Measurements from ENCODE around the gene MDN1.
A peak's percentile ranks its signal among the peaks of the same experiment; 100 is the strongest.
"Not testable (repeated sequence)": the region's sequence is repeated elsewhere in the genome, so short reads cannot be mapped to it uniquely, and the experiment has no call there.

MDN1 gene, protein sequence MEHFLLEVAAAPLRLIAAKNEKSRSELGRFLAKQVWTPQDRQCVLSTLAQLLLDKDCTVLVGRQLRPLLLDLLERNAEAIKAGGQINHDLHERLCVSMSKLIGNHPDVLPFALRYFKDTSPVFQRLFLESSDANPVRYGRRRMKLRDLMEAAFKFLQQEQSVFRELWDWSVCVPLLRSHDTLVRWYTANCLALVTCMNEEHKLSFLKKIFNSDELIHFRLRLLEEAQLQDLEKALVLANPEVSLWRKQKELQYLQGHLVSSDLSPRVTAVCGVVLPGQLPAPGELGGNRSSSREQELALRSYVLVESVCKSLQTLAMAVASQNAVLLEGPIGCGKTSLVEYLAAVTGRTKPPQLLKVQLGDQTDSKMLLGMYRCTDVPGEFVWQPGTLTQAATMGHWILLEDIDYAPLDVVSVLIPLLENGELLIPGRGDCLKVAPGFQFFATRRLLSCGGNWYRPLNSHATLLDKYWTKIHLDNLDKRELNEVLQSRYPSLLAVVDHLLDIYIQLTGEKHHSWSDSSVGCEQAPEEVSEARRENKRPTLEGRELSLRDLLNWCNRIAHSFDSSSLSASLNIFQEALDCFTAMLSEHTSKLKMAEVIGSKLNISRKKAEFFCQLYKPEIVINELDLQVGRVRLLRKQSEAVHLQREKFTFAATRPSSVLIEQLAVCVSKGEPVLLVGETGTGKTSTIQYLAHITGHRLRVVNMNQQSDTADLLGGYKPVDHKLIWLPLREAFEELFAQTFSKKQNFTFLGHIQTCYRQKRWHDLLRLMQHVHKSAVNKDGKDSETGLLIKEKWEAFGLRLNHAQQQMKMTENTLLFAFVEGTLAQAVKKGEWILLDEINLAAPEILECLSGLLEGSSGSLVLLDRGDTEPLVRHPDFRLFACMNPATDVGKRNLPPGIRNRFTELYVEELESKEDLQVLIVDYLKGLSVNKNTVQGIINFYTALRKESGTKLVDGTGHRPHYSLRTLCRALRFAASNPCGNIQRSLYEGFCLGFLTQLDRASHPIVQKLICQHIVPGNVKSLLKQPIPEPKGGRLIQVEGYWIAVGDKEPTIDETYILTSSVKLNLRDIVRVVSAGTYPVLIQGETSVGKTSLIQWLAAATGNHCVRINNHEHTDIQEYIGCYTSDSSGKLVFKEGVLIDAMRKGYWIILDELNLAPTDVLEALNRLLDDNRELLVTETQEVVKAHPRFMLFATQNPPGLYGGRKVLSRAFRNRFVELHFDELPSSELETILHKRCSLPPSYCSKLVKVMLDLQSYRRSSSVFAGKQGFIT (N-terminal part only)

DNA sequence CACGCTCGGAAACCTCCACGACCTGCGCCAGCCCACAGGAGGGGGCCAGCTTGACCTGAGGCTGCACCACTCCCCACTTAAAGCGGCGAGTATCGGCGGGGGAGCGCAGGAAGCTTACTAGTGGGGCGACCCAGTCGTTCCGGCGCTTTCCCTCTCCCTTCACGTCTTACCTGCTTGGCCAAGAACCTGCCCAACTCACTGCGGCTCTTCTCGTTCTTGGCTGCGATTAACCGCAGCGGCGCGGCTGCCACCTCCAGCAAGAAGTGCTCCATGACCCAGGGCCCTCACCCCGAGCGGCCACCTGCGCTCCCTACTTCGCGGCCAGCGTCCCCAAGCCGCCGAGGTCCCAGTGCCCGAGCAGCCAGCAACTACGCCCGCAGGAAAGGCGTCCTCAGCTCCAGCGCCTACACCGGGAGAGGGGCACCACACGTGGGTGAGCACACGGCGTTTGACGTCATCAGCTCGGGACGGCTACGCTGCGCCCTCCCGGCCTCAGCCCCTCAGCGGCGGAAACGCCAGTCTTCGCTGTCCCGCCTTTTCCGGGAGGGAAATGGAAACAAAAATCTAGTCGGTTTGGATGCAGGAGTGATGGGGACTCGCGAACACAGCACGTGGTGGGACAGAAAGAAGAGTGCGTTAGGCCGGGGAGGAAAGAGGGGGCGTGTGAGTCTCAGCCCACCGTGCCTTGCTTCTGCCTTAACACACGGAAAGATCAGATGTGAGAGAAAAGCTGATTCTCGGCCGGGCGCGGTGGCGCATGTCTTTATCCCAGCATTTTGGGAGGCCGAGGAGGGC is at the start of gene MDN1:
TSS of gene MDN1 (minus strand) at position 459 of the 795 bp plus-strand sequence. CDS start at position 272, 187 bp downstream.
- DNase-seq (ENCODE audit: low read depth in 2 of 2), result peak; percentile 78 to 88

DNA sequence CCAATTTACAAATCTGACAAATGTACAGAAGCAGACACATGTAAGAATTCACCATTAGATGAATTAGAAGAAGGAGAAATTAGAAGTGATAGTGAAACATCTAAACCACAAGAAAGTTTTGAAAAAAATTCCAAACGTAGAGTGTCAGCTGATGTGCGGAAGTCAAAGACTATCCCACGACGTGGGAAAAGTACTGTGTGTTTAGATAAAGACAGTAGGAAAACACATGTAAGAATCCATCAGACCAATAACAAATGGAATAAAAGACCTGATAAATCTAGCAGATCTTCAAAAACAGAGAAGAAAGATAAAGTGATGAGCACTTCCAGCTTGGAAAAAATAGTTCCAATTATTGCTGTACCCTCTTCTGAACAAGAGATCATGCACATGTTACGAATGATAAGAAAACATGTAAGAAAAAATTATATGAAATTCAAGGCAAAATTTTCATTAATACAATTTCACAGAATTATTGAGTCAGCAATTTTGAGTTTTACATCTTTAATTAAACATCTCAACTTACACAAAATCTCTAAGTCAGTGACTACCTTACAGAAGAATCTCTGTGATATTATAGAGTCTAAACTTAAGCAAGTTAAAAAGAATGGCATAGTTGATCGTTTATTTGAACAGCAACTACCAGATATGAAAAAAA is 46.6 kb upstream of the MDN1 start:
- no peak for DNase-seq (ENCODE audit: low read depth in 2 of 2)

DNA sequence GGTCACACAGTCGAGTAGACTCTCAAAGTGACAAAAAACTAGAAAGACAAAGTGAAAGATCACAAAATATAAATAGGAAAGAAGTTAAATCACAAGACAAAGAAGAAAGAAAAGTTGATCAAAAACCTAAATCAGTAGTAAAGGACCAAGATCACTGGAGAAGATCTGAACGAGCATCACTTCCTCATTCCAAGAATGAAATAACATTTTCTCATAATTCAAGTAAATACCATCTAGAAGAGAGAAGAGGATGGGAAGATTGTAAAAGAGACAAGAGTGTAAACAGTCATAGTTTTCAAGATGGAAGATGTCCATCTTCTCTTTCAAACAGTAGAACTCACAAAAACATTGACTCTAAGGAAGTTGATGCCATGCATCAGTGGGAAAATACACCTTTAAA is 43.1 kb upstream of the MDN1 start:
- no peak for DNase-seq (ENCODE audit: low read depth in 2 of 2)

DNA sequence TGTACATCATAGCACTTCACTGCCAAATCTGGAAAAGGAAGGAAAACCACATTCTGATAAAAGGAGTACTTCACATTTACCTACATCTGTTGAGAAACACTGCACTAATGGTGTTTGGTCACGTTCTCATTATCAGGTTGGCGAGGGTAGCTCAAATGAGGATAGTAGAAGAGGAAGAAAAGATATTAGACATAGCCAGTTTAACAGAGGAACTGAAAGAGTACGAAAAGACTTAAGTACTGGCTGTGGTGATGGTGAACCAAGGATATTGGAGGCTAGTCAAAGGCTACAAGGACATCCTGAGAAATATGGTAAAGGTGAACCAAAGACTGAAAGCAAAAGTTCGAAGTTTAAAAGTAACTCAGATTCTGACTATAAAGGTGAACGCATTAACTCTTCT is 42.7 kb upstream of the MDN1 start:
- no peak for DNase-seq (ENCODE audit: low read depth in 2 of 2)

DNA sequence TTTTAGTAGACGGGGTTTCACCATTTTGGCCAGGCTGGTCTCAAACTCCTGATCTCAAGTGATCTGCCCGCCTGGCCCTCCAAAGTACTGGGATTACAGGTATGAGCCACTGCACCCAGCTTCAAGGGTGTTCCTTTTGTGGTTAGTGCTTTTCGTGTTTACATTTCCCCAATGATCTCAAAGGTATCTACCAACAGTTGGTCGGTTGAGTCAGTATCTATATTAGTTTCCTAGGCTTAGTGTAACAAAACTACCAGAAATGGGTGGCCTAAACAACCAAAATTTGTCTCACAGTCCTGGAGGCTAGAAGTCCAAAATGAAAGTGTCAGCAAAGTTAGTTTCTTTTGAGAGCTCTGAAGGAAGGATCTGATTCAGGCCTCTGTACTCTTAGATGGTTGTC is 40.1 kb upstream of the MDN1 start:
- DNase-seq (ENCODE audit: low read depth in 2 of 2), result no peak

DNA sequence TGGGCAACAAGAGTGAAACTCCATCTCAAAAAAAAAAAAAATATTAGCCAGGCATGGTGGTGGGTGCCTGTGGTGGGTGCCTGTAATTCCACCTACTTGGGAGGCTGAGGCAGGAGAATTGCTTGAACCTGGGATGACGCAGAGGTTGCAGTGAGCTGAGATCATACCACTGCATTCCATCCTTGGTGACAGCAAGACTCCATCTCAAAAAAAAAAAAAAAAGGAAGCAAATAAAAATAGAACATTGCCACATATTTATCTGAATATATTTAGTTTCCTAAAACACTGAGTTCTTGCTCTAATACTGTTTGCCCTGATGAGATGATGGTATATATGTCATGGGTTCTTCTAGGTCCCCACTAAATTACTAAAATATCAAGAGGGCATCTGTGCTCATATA is 38.4 kb upstream of the MDN1 start:
- DNase-seq (ENCODE audit: low read depth in 2 of 2), result no peak

DNA sequence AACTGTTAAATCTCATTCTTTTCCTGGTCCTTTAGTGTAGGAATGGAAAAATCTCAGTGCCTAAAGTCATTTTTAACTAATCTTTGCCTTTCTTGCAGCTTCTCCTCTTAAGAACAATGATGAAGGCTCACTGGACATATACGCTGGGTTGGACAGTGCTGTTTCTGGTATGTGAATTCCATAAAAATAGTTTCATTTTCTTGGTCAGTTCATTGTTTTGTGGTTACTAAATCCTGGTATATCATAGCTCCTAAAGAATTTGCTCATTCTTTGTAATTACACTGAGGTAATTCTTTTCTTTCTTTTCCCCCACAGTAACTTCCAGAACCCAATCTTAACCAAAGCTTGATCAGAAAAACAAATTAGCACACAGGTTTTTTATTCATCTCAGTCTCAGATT is 33.5 kb upstream of the MDN1 start:
- DNase-seq (ENCODE audit: low read depth in 2 of 2), result no peak

DNA sequence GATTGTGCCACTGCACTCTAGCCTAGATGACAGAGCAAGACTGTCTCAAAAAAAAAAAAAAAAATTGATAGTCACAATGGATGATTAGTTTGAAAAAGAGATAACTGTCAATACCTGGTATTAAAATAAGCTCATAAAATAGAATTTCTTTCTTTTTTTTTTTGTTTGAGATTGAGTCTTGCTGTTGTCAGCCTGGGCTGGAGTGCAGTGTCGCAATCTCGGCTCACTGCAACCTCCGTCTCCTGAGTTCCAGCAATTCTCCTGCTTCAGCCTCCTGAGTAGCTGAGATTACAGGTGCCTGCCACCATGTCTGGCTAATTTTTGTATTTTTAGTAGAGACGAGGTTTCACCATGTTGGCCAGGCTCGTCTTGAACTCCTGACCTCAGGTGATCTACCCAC is 27.9 kb upstream of the MDN1 start:
- not testable (repeated sequence) for DNase-seq (ENCODE audit: low read depth in 2 of 2)

DNA sequence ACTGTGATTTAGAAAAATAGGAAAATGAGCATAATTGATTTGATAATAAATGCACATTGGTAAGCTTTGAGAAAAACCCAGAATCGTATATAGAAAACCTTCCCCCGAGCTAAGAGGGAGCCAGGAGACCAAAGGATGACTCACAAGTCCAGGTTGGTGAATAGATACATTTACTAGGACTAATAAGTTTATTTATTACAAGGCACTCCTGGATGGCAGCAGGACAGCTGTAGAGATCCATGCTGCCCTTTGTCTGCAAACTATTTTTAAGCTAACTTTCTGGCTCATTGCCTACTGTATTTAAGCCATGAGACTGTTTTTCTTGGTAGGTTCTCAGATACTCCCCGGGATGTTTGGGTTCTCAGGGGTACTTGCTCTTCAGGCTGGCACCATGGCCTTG is 23.5 kb upstream of the MDN1 start:
- no peak for DNase-seq (ENCODE audit: low read depth in 2 of 2)

DNA sequence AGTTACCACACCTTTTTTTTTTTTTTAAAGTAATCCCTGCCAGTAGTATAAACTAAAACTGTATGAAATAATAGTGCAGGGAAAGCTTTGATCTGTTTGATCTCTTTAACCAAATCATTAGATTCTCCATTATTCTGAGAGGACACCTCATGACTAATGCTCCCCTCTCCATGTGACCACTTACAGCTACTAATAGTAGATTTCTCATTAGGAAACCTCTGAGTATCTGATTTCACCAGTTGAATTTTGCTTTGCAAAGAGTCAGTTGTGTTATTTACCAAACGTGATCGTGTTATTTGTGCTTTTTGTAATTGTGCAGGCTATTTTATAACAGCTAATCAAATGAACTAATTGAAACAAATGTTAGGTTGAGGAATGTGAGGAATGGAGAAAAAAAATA is 22.6 kb upstream of the MDN1 start:
- DNase-seq (ENCODE audit: low read depth in 2 of 2), result no peak

DNA sequence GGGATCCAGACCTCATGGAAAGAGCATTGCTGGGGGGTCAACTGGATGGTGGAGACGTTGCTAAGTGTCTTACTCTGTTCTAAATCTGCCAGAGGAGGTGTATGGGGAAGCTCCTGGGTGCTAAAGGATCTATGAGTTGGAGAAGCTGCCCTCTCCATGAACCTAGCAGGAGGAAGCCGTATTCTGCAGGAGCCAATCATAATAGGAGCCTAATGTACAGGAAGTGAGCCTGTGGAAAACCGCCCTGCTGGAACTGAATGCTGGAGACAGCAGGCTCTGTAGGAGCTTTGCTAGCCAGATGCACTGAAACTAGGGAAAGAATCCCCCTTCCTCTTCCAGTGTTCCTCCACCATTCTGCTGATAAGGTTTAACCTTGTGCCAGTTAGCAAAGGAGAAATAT is 20.9 kb upstream of the MDN1 start:
- DNase-seq (ENCODE audit: low read depth in 2 of 2), result no peak

DNA sequence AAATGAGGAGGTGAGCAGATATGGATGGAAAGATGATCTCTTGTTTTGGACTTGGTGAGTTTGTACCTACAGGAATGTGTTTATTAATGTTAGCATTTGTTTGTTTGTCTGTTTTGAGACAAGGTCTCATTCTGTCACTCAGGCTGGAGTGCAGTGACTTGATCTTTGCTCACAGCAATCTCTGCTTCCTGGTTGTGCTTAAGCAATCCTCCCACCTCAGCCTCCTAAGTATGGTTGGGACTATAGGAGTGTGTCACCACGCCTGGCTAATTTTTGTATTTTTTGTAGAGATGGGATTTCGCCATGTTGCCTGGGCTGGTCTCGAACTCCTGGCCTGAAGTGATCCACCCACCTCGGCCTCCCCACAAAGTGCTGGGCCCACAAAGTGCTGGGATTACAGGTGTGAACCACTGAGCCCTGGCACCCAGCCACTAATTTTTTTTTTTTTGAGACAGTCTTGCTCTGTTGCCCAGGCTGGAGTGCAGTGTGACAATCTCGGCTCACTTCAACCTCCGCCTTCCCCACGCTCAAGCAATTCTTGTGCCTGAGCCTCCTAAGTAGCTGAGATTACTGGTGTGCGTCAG is 17.1 kb upstream of the MDN1 start:
- no peak for DNase-seq (ENCODE audit: low read depth in 2 of 2)

DNA sequence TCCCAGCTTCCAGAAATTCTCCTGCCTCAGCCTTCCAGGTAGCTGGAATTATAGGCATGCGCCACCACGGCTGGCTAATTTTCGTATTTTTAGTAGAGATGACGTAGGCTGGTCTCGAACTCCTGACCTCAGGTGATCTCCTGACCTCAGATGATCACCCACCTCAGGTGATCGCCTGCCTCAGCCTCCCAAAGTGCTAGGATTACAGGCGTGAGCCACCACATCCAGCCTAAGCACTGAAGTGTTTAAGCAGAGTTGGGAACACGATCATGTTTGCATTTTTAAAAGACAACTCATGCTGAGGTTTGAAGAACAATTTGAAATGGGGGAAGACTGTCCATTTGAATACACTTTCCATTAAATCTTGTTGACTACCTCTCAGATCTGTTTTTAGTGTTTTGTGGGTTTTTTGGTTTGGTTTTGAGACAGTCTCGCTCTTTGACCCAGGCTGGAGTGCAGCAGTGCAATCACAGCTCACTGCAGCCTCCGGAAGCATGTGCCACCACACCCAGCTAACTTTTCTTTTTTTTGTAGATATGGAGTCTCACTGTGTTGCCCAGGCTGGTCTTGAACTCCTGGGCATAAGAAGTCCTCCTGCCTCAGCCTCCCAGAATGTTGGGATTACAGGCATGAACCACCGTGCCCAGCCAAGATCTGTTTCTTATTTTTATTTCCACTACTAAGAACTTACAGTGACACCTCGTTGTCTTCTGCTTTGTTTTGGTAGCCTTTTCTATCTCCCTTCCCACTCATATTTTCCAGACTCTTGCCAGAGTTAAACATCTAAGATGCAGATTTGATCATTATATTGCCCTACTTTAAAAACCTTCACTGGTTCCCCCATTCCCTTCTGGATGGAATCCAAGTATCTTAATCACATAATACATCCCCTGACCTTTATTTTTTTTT is 15.5 kb upstream of the MDN1 start:
- DNase-seq (ENCODE audit: low read depth in 2 of 2), result no peak

DNA sequence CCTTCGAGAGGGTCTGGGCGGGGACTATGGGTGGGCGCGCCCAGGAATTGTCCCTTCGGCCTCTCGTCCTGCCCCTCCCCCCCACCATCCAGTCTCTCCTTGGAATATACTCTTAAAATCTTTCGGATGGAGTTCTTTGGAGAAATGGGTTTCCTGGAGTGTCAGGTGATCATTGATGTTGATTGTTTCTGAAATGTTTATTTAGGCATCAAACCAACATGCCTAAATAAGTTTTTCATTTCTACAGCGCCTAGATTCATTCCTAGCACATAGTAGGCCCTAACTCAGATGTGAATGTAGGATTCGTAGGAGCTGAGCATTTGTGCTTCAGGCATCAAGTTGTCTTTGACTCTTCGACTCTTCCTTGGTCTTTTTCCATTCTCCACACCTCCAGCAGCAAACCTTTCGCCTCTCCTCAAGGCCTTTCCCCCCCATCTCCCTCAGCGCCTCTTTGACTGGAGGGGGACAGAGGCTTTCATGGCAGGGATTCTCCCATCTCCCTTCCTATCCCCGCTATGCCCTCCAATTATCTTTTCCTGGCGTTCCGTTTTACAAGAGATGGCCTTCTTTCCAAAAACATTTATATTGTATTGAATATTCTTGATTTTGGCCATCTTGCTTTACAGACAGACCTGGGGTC is 10.7 kb upstream of the MDN1 start:
- DNase-seq (ENCODE audit: low read depth in 2 of 2), result no peak

DNA sequence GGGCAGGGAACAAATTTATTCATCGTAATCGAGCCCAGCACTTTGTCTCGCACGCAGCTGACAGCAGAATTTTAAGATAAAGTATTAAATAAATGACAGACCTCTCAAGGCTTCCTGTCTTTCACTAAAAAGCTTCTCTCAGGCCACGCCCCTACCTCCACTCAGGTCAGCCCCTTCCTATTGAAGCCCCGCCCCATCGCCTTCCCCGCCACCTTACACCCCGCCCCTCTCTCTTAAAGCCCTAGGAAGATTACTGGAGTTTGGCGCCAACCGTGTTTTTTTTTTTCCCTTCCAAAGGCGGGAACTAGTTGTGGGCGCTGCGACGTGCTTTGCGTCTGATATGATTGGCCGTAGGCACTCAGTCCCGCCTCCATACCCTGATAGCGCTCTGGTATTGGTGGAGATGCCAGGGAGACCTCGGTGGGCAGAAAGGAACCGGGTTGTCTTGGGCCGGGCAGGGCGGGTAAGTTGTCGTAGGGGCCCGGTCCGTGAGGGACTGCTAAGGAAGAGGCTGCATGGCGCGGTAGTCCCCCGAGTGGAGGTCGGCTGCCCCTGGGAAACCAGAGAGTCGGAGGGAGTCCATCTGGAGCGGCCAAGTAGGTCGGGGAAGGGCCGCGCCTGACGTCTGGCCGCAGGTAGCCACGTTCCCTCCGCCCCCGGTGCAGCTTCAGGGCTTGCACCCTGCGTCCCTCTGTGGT is 10.0 kb upstream of the MDN1 start, which contains the start of gene CASP8AP2:
TSS of gene CASP8AP2 (plus strand) at position 409 of the 698 bp plus-strand sequence.
- peak; percentile 85 to 91 for DNase-seq (ENCODE audit: low read depth in 2 of 2)

DNA sequence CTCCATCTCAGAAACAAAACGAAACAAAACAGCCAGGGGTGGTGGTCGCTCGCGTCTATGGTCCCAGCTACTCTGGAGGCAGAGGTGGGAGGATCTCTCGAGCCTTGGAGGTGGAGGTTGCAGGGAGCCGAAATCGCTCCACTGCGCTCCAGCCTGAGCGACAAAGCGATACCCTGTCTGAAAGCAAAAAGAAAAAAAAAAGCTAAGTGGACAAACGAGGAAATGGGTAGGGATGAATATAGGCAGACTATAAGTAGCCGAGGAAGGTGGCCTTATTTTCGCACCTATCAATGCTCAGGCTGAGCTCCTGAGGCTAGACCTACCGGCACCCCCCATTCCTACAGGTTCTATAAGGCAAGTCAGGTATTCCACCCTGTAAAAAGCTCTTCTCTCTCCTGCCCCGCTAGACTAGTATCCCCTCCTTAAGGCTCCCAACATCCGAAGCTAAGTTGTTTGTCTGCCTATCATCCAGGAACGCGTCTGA is 9.4 kb upstream of the MDN1 start:
- no peak for DNase-seq (ENCODE audit: low read depth in 2 of 2)

DNA sequence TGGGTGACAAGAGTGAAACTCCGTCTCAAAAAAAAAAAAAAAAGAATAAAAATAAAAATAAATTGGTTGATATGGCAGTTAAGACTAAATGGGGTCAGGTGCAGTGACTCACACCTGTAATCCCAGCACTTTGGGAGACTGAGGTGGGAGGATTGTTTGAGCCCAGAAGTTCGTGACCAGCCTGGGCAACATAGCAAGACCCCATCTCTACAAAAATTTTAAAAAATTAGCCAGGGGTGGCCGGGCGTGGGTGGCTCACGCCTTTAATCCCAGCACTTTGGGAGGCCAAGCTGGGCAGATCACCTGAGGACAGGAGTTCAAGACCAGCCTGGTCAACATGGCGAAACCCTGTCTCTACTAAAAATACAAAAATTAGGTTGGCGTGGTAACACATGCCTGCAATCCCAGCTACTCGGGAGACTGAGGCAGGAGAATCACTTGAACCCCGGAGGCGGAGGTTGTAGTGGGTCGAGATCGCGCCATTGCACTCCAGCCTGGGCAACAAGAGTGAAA is 8.9 kb upstream of the MDN1 start:
- DNase-seq (ENCODE audit: low read depth in 2 of 2), result not testable (repeated sequence)

All from stimulated activated CD8-positive, alpha-beta memory T cell treated with anti-CD3 and anti-CD28 coated beads, Interleukin-15, amount 100 ng/mL, for 4 hours (primary cell).